ENCODE data around the gene P2RY8.

DNA sequence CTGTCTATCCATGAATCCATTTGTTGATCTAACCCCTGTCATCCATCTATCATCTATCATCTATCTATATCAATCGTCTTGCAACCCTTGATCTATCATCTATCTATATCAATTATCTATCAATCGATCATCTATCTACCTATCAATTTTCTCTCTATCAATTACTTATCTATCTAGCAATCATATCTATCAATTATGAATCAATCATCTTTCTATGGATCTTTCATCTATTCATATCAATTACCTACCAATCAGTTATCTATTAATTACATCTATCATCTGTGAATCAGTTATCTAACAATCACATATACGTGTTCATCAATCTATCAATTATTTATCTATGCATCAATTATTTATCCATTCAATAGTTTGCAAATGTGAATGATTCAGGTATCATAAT is 59.8 kb downstream of the P2RY8 start:
- TF ChIP-seq, protein P1, sequence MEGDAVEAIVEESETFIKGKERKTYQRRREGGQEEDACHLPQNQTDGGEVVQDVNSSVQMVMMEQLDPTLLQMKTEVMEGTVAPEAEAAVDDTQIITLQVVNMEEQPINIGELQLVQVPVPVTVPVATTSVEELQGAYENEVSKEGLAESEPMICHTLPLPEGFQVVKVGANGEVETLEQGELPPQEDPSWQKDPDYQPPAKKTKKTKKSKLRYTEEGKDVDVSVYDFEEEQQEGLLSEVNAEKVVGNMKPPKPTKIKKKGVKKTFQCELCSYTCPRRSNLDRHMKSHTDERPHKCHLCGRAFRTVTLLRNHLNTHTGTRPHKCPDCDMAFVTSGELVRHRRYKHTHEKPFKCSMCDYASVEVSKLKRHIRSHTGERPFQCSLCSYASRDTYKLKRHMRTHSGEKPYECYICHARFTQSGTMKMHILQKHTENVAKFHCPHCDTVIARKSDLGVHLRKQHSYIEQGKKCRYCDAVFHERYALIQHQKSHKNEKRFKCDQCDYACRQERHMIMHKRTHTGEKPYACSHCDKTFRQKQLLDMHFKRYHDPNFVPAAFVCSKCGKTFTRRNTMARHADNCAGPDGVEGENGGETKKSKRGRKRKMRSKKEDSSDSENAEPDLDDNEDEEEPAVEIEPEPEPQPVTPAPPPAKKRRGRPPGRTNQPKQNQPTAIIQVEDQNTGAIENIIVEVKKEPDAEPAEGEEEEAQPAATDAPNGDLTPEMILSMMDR (IDR thresholded peaks at IDR 0.05): no peak
- TF ChIP-seq EZH2phosphoT487 (IDR thresholded peaks at IDR 0.05): no peak

Measured in neural progenitor cell (in vitro differentiated cells).